IPS DF 4.7 (cell line): Measurements from ENCODE around the gene BMP15.

Source experiments
- DNase-seq: peaks from one replicate; pipeline ENCODE4 v3.0.0-alpha.2; 2013; ENCODE audit warnings: low spot score; ENCODE audit errors: extremely low read depth

Gene BMP15

DNA sequence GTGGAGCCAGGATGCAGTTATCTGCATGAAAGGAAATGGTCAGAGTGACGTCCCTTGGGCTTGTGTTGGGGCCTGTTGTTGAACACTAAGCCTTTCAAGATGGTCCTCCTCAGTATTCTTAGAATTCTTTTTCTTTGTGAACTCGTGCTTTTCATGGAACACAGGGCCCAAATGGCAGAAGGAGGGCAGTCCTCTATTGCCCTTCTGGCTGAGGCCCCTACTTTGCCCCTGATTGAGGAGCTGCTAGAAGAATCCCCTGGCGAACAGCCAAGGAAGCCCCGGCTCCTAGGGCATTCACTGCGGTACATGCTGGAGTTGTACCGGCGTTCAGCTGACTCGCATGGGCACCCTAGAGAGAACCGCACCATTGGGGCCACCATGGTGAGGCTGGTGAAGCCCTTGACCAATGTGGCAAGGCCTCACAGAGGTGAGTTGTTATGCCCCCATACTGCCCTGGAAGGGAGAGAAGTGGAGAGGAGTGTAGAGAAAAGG lies at the start of gene BMP15:
Gene BMP15, plus strand, starts transcription at position 51 of the 492 bp plus-strand sequence. Its CDS starts 49 bp downstream, at position 100.
- no peak for DNase-seq

DNA sequence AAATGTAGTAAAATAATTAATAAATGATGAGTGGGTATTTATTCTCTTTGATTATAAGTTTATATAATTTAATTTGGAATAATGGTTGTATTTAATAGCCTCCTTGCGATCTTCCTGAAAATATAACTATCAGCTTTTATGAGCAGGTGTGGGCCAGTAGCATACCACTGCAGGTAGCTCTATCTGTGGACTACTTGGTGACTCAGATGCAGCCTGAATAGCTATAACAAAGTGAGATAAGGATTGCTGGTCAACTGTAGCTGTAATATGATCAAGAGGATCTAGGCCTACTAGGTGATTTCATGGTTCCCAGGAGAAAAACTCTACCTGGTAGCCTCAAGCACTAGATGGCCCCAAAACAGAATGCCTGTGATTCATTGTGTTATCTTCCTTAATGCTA lies 47.1 kb upstream of the BMP15 start:
- DNase-seq = no peak

DNA sequence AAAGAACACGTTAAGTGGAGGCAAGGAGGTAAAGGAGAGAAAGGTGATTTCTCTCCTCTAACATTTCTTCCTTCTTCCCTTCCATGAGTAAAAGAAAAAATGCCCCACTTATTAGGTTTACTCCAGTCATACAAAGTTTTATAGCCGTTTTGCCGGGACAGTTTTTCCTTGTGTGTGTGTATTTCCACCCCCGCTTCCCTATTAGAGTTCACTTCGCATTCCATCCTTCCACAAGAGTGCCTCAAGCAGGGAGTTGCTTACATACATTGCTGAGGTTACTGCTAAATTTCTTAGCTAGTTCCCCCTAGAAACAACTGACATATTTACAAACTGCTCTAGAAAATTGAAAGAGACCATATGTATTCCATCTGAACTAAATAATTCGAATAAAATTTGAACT lies 45.2 kb upstream of the BMP15 start:
- DNase-seq = no peak

DNA sequence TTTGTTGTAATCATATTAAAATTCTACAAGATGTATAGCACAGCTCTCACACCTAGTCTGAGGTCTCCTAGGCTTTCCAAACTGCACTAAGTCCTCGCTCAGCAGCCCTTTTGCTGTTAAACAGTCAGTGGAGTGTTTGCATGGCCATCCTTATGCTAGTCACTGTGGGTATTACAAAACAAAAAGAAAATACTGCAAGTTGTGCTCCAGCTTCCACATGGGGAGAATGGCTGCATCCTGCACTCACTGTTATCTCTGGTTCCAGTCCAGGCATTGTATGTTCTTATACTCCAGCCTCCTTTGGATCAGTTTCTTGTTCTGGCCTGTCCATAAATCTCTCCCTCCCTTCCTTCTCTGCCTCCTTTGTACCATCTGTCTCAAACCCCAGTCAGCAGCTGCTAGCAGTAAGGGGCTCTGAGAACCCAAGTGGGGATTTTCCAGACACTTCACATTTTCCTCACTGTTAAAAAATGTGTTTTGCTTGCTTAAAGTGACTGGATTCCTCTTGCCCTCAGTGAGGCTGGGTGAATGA lies 38.5 kb upstream of the BMP15 start:
- no peak for DNase-seq

DNA sequence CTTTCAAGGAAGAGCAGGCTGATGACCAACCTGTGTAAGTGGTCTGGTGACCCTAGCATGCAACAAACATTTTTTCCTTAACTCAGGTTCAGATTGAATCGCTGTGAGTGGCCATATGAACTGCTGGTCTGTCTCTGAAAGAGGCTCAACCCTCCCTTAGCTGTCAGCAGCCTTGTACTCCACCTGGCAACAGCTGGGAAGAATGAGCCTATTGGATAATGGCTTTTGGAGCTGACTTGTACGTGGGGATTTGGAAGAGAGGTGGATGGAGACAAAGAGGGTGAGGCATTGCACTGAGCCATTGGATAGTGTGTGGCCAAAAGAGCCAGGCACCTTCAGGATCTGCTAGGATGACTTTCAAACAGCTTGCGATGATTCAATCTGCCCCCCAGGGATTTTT lies 35.7 kb upstream of the BMP15 start:
- DNase-seq = no peak

DNA sequence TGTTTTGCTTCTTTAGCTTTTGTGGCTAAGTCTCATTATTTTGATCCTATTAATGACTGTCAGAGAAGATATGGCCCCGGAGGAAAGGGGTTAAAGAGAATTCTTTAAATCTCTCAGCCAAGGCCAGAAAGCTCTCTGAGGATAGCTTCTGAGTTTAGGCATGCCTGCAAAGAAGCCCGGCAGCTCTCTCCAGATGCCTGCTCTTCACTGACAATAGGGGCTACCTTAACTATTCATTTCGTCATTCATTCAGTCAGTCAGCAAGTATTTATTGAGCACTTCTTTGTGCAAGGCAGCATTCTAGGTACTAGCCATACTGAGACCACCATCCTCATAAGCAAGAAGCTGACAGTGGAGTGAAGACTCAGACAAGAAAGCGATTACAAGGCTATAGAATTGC lies 34.0 kb upstream of the BMP15 start:
- DNase-seq = no peak

DNA sequence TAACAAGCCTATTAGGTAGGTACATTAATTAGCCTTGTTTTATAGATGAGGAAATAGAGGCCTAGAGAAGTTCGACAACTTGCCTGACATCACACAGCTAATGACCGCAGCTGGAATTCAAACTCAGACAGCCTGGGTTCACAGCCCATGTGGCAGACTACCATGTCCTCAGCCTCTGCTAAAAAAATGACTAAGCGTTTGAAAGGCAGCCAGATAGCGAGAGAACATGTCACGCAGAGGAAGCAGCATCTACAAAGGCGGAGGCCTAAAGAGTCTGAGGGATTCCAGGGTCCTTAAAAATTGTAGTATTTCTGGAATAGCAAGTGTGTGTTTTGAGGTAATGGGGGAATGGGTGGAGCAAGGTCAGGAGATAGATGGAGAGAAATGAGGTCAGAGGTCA lies 33.2 kb upstream of the BMP15 start:
- no peak for DNase-seq

DNA sequence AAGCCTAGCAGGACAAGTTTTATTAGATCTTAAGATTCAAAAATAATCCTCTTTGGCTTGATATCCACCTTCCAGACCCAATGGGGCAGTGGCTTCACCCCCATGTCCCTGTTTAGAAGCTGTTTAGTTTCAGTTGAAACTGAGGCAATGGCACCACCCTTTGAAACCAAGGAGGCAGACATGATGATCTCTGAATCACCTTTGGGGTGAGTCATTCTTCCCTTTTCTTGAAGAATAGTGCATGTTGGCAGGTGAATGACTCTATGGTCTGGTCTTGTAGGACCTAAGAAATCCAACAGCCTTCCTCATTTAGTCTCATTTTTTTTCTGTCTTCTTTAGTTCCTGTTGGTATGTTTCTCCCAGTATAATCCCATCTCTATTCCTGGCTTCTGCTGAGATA lies 29.5 kb upstream of the BMP15 start:
- DNase-seq = no peak

DNA sequence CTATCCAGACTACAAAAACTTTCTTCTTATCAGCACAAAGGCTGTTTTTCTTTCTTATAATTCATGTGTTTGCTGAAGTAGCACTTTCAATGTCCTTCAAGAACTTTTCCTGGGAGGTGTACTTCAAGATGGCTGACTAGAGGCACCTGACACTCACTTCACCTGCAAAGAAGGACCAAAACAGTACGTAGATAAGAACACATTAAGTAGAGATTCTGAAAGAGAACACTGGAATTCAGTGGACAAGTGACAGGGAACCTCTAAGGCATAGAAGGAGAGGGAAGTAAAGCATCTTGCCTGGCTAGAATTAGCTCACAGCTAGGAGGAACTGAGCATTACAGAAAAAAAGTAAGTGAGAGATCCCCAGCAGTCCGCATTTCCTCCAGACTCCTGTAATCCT lies 21.7 kb upstream of the BMP15 start:
- no peak for DNase-seq

DNA sequence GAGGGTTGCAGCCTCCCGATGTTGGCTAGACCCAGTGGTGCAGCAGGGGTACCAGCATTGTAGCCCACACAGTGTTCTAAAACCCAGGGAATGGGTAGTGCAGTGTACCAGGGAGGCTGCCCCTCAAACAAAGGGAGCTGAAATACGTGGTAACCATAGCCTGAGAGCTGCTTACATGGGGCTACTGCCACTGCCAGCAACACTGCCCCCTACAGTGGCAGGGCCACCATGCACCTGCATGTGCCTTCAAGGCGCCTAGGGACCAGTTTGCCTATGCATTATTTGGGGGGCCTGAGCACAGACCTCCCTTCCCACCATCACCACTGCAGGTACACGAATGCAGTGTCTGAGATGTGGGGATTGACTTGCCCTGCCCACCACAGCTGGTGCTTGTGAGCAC lies 21.0 kb upstream of the BMP15 start:
- DNase-seq = no peak

DNA sequence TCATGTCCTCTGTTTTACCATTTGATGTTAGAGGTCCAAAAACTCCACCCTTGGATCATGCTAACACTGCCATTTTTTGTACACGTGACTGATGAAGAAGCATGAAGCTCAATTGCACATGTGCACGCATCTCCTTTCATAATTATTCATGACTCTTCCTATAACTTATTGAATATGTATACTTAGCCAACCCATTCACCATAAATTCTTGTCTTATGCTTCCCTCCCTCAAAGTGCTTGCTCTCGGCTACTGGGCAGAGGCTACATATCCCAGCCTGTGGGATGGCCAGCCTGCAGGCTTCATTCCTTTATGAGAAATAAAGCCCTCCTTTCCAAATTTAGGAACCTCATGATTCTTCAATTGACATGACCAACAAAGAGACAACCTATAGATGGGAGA lies 17.5 kb upstream of the BMP15 start:
- DNase-seq = no peak

DNA sequence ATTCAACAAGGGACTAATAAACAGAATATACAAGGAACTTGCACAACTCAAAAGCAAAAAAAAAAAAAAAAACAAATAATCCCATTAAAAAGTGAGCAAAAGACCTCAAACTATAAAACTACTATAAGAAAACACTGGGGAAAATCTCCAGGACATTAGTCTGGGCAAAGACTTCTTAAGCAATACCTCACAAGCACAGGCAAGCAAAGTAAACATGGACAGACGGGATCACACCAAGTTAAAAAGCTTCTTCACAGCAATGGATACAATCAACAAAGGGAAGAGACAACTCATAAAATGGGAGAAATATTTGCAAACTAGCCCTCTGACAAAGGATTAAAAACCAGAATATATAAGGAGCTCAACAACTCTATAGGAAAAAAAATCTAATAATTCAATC lies 17.1 kb upstream of the BMP15 start:
- DNase-seq = no peak

DNA sequence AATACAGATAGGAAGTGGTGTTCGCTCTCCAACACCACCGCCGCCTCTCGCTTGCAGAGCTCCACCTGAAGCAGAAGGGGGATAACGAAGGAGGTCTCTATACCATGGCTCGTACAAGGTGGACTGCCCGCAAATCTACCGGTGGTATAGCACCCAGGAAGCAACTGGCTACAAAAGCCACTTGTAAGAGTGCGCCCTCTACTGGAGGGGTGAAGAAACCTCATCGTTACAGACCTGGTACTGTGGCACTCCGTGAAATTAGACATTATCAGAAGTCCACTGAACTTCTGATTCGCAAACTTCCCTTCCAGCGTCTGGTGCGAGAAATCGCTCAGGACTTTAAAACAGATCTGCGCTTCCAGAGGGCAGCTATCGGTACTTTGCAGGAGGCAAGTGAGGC lies 5.2 kb upstream of the BMP15 start:
- DNase-seq = no peak

DNA sequence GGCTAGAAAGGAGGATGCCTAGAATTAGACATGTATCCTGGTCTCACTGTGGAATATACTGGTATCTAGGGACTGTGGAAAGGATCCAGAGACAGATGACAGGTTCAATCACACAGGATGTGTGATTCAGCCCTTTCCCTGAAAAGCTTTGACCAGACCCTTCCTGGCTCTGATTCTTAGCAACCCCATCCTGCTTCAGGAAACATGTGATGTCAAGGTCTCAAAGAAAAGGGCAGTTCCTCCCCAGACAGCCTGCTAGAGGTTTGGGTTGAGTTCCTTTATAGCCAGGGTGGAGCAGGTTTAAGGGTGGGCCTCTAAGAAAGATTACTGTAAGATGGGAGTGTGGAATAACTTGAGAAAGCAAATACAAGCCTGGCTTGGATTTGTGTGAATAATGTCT lies 3.0 kb downstream of the BMP15 start:
- no peak for DNase-seq

DNA sequence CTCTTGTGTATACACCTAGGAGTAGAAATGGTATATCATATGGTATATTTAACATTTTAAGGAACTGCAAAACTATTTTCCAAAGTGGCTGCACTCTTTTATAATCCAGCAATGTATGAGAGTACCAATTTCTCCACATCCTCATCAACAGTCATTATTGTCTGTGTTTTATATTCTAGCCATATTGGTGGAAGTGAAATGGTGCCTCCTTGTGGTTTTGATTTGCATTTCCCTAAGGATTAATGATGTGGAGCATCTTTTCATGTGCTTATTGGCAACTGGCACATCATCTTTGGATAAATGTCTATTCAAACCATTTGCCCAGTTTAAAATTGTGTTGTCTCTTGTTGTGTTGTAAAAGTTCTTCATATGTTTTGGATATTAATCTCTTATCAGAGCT lies 9.6 kb downstream of the BMP15 start:
- DNase-seq = no peak

DNA sequence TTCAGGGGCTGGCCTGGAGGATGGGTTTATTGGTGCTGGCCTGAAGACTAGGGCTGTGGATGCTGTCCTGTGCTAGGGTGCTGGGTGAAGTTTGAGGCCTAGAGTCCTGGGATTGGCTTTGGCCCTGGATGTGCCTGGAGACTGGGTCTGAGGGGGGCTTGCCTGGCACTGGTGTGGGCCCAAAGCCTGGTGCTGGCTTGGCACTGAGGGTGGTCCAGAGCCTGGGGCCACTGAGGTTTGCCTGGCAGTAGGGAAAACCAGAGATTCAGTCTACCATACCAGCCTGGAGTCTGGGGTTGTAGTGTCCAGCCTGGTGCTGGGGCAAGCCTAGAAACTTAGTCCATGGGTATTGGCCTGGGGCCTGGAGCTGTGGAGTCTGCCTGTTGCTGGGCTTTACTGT lies 16.6 kb downstream of the BMP15 start:
- DNase-seq = no peak

DNA sequence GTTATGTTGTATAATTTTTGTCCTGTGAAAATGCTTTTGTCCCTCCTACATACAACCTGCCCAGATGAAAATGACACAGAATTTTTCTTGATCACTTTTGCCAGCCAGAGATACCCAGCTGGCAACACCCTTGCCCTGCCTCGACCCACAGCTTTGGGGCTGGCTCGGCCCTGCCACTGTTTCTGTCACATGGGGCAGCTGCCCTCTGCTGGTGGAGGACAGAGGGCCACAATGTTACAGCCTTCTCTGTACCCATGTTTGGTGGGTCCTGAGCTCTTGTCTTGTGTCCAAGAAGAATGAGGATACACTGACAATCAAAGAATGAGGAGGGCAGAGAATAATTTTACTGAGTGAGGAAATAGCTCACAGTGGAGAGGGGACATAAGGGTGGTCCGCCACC lies 31.1 kb downstream of the BMP15 start:
- DNase-seq = no peak

DNA sequence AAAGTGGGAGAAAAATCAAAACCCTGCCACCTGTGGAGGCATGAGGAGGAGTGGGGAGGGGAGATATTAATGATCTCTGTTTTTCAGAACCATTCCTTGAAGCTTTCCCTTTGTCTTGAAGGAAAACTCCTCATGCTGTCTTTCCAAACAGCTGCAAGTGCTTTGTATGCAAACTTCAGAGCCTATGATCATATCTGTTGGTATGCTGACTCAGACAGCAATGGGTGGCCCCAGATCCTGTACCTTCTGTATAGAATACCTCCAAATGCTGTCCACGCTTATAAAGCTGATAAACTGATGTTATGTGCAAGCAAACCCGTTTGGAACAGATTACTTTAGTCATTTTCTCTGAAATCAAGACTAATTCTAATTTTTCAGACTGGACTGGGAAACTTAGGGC lies 31.9 kb downstream of the BMP15 start:
- DNase-seq = no peak

DNA sequence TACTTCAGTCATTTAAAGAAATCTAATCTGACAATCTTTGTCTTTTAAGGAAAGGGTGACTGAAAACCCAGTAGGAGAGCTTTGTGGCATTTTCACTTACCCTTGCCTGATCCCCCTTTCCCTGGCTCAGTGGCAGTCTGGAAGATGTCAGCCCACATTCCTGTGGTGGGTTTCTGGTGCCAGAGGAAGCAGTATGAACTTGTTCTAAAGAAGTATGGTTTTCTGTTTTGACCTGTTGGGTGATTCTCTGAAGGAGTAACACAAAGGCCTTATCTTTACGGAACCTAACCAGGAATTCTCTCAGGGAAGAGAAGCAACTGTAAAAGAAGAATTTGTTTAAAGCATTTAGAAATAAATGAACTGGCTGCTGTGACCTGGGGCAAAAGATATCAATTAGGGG lies 41.9 kb downstream of the BMP15 start:
- DNase-seq = no peak

DNA sequence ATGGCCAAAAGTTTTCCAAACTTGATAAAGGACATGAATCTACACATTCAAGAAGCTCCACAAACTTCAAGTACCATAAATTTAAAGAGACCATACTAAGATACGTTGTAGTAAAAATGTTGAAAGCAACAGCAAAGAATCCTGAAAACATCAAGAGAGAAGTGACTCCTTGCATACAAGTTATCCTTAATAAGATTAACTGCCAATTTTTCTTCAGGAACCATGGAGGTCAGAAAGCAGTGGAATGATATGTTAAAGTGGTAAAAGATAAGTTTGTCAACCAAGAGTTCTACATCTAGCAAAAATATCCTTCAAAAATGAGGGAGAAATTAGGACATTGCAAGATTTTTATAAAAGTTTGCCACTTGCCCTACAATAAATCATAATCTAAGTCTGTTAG lies 43.3 kb downstream of the BMP15 start:
- no peak for DNase-seq

DNA sequence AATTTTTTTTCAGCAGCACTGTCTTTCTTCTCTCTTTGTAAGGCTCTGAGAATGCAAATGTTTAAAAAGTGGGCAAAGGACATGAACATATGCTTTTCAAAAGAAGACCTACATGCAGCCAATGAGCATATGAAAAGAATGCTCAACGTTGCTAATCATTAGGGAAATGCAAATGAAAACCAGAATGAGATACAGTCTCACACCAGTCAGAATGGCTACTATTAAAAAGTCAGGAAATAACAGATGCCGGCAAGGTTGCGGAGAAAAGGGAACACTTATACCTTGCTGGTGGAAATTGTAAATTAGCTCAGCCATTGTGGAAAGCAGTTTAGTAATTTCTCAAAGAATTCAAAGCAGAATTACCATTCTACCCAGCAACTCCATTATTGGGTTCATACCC lies 51.6 kb downstream of the BMP15 start:
- DNase-seq = no peak

DNA sequence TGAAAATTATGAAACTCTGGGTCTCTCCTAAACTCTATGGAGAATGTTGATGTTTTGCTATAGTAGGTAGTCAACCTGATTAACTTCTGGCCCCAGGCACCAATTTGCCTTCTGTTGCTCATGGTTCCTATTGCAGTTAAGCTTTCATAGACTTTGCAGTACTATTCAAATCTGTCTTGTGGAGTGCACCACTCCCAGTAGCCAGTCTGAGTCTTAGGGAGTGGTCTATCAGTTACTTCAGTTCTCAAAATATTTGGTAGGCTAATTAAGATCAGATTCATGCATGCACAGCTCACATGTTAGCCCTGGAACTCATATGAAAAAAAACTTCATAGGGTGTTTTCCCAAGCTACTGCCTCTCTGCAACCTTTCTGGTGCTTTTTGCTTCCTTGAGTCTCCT lies 53.3 kb downstream of the BMP15 start:
- DNase-seq = no peak
